Natural killer cell (primary cell): ENCODE results near the gene WDR45B. TPM values are rescaled to one million over a fixed set of nuclear protein-coding genes. Genes with fewer than 3 reads are reported as not detected.
A peak's percentile ranks its signal among the peaks of the same experiment; 100 is the strongest.

ENCODE experiments used
- ATAC-seq, 3 donors: fragments of 150-1000 bp in 2 of 3; fragments of 200-7000 bp in 1 of 3; cut with Tn5 transposase; 1 replicate in 1 of 3; 2 replicates in 2 of 3; pipeline ENCODE4 v1.10.0; 2021; ENCODE audit warnings: mild to moderate bottlenecking in 2 of 3, moderate library complexity in 2 of 3
- DNase-seq, 2 donors: peaks; one replicate each; pipeline versions ENCODE4 v3.0.0 to v3.0.0-alpha.2; 2013 to 2021; ENCODE audit warnings: mixed read lengths in 1 of 2
- H3K27ac ChIP-seq: one replicate; pipeline ENCODE4 v1.5.1; 2013; ENCODE audit warnings: mild to moderate bottlenecking, low read length
- H3K27me3 ChIP-seq: one replicate; pipeline ENCODE4 v1.6.1; 2013; ENCODE audit warnings: low read length; ENCODE audit not compliant: control insufficient read depth, insufficient read depth
- H3K36me3 ChIP-seq: one replicate; pipeline ENCODE4 v1.6.1; 2013; ENCODE audit warnings: low read length; ENCODE audit not compliant: control insufficient read depth, insufficient read depth
- H3K4me1 ChIP-seq: one replicate; pipeline ENCODE4 v1.6.1; 2013; ENCODE audit warnings: low read length; ENCODE audit not compliant: control insufficient read depth, insufficient read depth
- H3K4me3 ChIP-seq: one replicate; pipeline ENCODE4 v1.5.1; 2013; ENCODE audit warnings: low read length
- H3K9me3 ChIP-seq: one replicate; pipeline ENCODE4 v1.6.1; 2013; ENCODE audit warnings: low read length; ENCODE audit not compliant: control insufficient read depth, insufficient read depth
- H3K27ac Mint-ChIP-seq, 2 donors: one replicate each; pipeline ENCODE4 v1.8.0; 2022; ENCODE audit warnings: mild to moderate bottlenecking in 2 of 2, mixed read lengths in 2 of 2, moderate library complexity in 1 of 2
- H3K27me3 Mint-ChIP-seq, 2 donors: one replicate each; pipeline ENCODE4 v1.8.0; 2022; ENCODE audit warnings: low read depth in 2 of 2, mixed read lengths in 2 of 2
- H3K36me3 Mint-ChIP-seq: one replicate; pipeline ENCODE4 v1.8.0; 2022; ENCODE audit warnings: mixed read lengths
- H3K4me1 Mint-ChIP-seq, 2 donors: one replicate each; pipeline ENCODE4 v1.8.0; 2022; ENCODE audit warnings: mixed read lengths in 2 of 2
- H3K4me3 Mint-ChIP-seq: one replicate; pipeline ENCODE4 v1.8.0; 2022; ENCODE audit warnings: mild to moderate bottlenecking, moderate library complexity, mixed read lengths
- H3K9me3 Mint-ChIP-seq, 2 donors: one replicate each; pipeline ENCODE4 v1.8.0; 2022; ENCODE audit warnings: mixed read lengths in 2 of 2
- CTCF ChIP-seq: fragments of 200-600 bp; IDR thresholded peaks from one replicate; pipeline ENCODE4 v1.8.0; 2022; ENCODE audit warnings: antibody characterized with exemption
- WGBS: methylation state at CpG from one replicate; pipeline ENCODE4 v1.1.7; 2013; ENCODE audit warnings: missing lambda C conversion rate; ENCODE audit not compliant: insufficient coverage; 5-methylcytosine and 5-hydroxymethylcytosine counted together
- intact Hi-C: fragments of 100-400 bp; cut with micrococcal nuclease; formaldehyde crosslinking; loops from one replicate; pipeline ENCODE4 v1.14.2; 2022
- total RNA-seq, 4 donors: library from RNA; stranded (reverse); fragments of 120-200 nt in 1 of 4; gene quantifications; one replicate each; pipeline versions ENCODE4 v1.2.3 to v1.2.4, GENCODE V29; 2013 to 2022

WDR45B gene
- total RNA-seq, 3 donors from 2014 or later (not counting 1 experiment from before 2014, with no cell fraction given), result 81.8 to 112 (median 94.6) TPM

GRCh38 chr17:82647593-82648164 lies 565 bp downstream of the WDR45B start:
- Mint-ChIP-seq H3K27ac (peak overlapping the region; percentile 77 to 80), H3K9me3 (no peaks in the 10 kb centered on the region), H3K36me3 (no peaks in the 10 kb centered on the region), H3K4me3 (peak overlapping the region; percentile 89), H3K27me3 (no peaks in the 10 kb centered on the region), H3K4me1 (peaks cover 24 to 38% of the 10 kb centered on the region in 2 donors)
- no peak for TF ChIP-seq CTCF
- under 1% methylated on average over 54 of the region's 54 CpGs for WGBS
- Histone ChIP-seq H3K27ac (peak overlapping the region; percentile 97), H3K9me3 (no peaks in the 10 kb centered on the region), H3K4me1 (peaks cover 24% of the 10 kb centered on the region), H3K36me3 (peaks cover 15% of the 10 kb centered on the region), H3K27me3 (no peaks in the 10 kb centered on the region), H3K4me3 (peak overlapping the region; percentile 56)
- ATAC-seq (peak; percentile 10 to 19 (median 18)), DNase-seq (peak; percentile 40 to 75)
- intact Hi-C loops, result loop anchor here (2.0 kb wide), 1 partner anchor 55 kb away; no protein-coding TSS in a partner anchor

- Histone ChIP-seq H3K4me3 (no peak overlapping the region), H3K4me1 (peaks cover 24% of the 10 kb centered on the region), H3K36me3 (peaks cover 28% of the 10 kb centered on the region), H3K9me3 (no peaks in the 10 kb centered on the region), H3K27ac (no peak overlapping the region), H3K27me3 (no peaks in the 10 kb centered on the region)
- Mint-ChIP-seq H3K27me3 (no peaks in the 10 kb centered on the region), H3K27ac (peak overlapping the region in 1 of 2 donors; percentile 77), H3K36me3 (no peaks in the 10 kb centered on the region), H3K4me1 (peaks cover 24 to 45% of the 10 kb centered on the region in 2 donors), H3K9me3 (no peaks in the 10 kb centered on the region), H3K4me3 (peak overlapping the region; percentile 89)
- TF ChIP-seq CTCF, result no peak
- intact Hi-C loops, result no loop called here
- WGBS, result 98% methylated on average over 4 of the region's 4 CpGs
- DNase-seq, result no peak
- ATAC-seq, result no peak
These were observed 2.7 kb downstream of the WDR45B start for GRCh38 chr17:82645516-82645915.

GRCh38 chr17:82644148-82644547 lies 4.1 kb downstream of the WDR45B start:
- Histone ChIP-seq H3K9me3 (no peaks in the 10 kb centered on the region), H3K36me3 (peaks cover 32% of the 10 kb centered on the region), H3K27me3 (no peaks in the 10 kb centered on the region), H3K4me1 (peaks cover 20% of the 10 kb centered on the region), H3K27ac (no peak overlapping the region), H3K4me3 (no peak overlapping the region)
- WGBS, result 89% methylated on average over 5 of the region's 5 CpGs
- no peak for ATAC-seq
- no peaks in the 10 kb centered on the region for H3K27me3 Mint-ChIP-seq
- no peak overlapping the region for H3K27ac Mint-ChIP-seq
- peaks cover 26 to 46% of the 10 kb centered on the region in 2 donors for H3K4me1 Mint-ChIP-seq
- H3K36me3 Mint-ChIP-seq, result no peaks in the 10 kb centered on the region
- DNase-seq, result no peak
- intact Hi-C loops, result no loop called here
- TF ChIP-seq CTCF, result no peak
- H3K9me3 Mint-ChIP-seq, result no peaks in the 10 kb centered on the region
- no peak overlapping the region for H3K4me3 Mint-ChIP-seq

- Mint-ChIP-seq H3K36me3 (no peaks in the 10 kb centered on the region), H3K27ac (no peak overlapping the region), H3K4me1 (peaks cover 32 to 52% of the 10 kb centered on the region in 2 donors), H3K9me3 (no peaks in the 10 kb centered on the region), H3K4me3 (no peak overlapping the region), H3K27me3 (no peaks in the 10 kb centered on the region)
- WGBS, result 98% methylated on average over 14 of the region's 14 CpGs
- TF ChIP-seq CTCF, result no peak
- peaks cover 32% of the 10 kb centered on the region for H3K36me3 ChIP-seq
- no peak for ATAC-seq
- intact Hi-C loops, result no loop called here
- H3K4me3 ChIP-seq, result no peak overlapping the region
- no peak for DNase-seq
- H3K4me1 ChIP-seq, result peaks cover 8% of the 10 kb centered on the region
- no peak overlapping the region for H3K27ac ChIP-seq
- no peaks in the 10 kb centered on the region for H3K9me3 ChIP-seq
- H3K27me3 ChIP-seq, result no peaks in the 10 kb centered on the region
These were observed 6.2 kb downstream of the WDR45B start for GRCh38 chr17:82642022-82642421.
